Dermis microvascular lymphatic vessel endothelial cell (primary cell): ENCODE measurements around the gene KIRREL3. TPM values are rescaled to one million over a fixed set of nuclear protein-coding genes. Genes with fewer than 3 reads are reported as not detected.

Source experiments
- DNase-seq, 2 donors: peaks; one replicate each; pipeline versions ENCODE4 v3.0.0 to v3.0.0-alpha.2; 2010; ENCODE audit warnings: low read depth in 2 of 2
- total RNA-seq: library from RNA; depleted of rRNA; stranded (reverse); fragments of >200 nt; gene quantifications from 2 replicates; pipeline ENCODE4 v1.2.1, GENCODE V29; 2014

KIRREL3 gene
- total RNA-seq, 1 donor from 2014 or later: not detected

- no peak for DNase-seq
Measured at GRCh38 chr11:126426820-126427749, 573.5 kb downstream of the KIRREL3 start.

GRCh38 chr11:126426106-126426505 is 574.5 kb downstream of the KIRREL3 start:
- no peak for DNase-seq

GRCh38 chr11:126424471-126425039 is 576.0 kb downstream of the KIRREL3 start:
- DNase-seq: no peak

- no peak for DNase-seq
Measured at GRCh38 chr11:126423743-126424142, 576.8 kb downstream of the KIRREL3 start.

- DNase-seq: no peak
Measured at GRCh38 chr11:126423154-126423553, 577.4 kb downstream of the KIRREL3 start.

- no peak for DNase-seq
Measured at GRCh38 chr11:126422446-126422845, 578.1 kb downstream of the KIRREL3 start.

- no peak for DNase-seq
Measured at GRCh38 chr11:126421271-126421671, 579.3 kb downstream of the KIRREL3 start.

- no peak for DNase-seq
Measured at GRCh38 chr11:126420698-126421256, 579.8 kb downstream of the KIRREL3 start.

GRCh38 chr11:126419801-126420697 is 580.5 kb downstream of the KIRREL3 start:
- no peak for DNase-seq

GRCh38 chr11:126418887-126419286 is 581.7 kb downstream of the KIRREL3 start:
- no peak for DNase-seq

- no peak for DNase-seq
Measured at GRCh38 chr11:126417091-126417862, 583.3 kb downstream of the KIRREL3 start.

GRCh38 chr11:126416542-126417090 is 584.0 kb downstream of the KIRREL3 start:
- DNase-seq: peak; percentile 69 to 87

- no peak for DNase-seq
Measured at GRCh38 chr11:126415669-126416420, 584.7 kb downstream of the KIRREL3 start.

- no peak for DNase-seq
Measured at GRCh38 chr11:126415128-126415527, 585.4 kb downstream of the KIRREL3 start.

- no peak for DNase-seq
Measured at GRCh38 chr11:126414615-126415014, 586.0 kb downstream of the KIRREL3 start.

GRCh38 chr11:126413843-126414405 is 586.6 kb downstream of the KIRREL3 start:
- no peak for DNase-seq

GRCh38 chr11:126413426-126413825 is 587.1 kb downstream of the KIRREL3 start:
- no peak for DNase-seq

- DNase-seq: no peak
Measured at GRCh38 chr11:126411971-126412381, 588.6 kb downstream of the KIRREL3 start.

- DNase-seq: no peak
Measured at GRCh38 chr11:126410649-126411048, 589.9 kb downstream of the KIRREL3 start.
